Ramos (cell line): ENCODE data around the gene EPB41L4A.

Source experiments
- in situ Hi-C: fragments of 300-500 bp; cut with MboI; formaldehyde crosslinking; loops from one replicate; pipeline ENCODE4 v1.14.3; 2022; ENCODE audit warnings: low sequenced_read_pairs; ENCODE audit not compliant: unreplicated experiment

EPB41L4A gene

DNA sequence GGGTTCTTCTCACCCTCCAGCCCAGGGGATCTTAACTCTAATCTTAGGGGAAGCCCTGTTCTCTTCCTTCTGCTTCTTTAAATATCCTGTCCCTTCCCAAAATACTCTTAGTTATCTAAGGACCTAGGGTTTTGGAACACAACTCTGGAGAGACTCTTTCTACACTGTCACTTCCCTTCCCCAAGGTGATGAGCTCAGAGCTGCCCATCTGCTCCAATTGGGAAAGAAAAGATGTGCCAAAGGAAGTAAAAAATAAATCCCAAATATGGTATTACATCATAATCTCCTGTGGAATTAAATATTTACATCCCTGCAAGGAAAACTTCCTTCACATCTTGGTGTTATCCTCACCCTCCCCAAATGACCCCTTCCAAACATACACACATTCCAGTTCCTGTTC, 291.2 kb downstream of the EPB41L4A start:
- in situ Hi-C loops: loop anchor here (25.0 kb wide), 1 partner anchor 966 kb away; no protein-coding TSS in a partner anchor

DNA sequence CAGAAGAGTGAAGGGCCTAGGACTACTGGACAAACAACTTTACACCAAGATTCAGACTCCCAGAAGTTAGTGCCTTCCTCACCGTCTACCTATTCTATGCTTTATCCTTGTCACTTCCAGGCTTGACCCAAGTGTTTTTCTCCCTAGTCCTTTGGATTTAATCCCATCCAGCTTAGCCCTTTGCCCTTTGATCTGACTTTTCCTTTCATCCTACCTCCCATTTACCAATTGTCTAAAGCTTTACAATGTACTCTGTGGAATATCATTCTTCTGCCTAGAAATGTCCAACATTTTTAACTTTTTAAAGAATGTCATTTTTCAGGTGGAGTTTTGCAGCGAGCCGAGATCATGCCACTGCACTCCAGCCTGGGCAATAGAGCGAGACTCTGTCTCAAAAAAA, 292.1 kb downstream of the EPB41L4A start:
- in situ Hi-C loops: loop anchor here (25.0 kb wide), 1 partner anchor 965 kb away; no protein-coding TSS in a partner anchor

DNA sequence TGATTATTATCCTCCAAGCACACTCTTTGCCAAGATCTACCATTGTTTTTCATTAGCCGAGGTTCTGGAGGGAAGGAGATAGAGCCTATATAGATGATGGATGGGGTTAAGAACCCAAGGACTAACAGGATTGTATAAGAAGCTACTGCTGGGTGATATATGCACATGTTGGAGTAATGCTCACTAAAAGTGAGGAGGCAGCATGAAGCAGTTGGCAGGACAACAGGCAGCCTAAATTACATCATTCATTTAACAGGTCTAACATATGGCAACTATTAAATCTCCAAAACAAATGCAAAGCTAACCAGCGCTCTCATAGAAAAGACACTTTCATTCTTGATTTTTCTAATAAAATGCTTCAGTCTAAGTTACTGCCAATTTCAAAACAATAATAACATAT, 293.2 kb downstream of the EPB41L4A start:
- in situ Hi-C loops: loop anchor here (25.0 kb wide), 1 partner anchor 964 kb away; no protein-coding TSS in a partner anchor

DNA sequence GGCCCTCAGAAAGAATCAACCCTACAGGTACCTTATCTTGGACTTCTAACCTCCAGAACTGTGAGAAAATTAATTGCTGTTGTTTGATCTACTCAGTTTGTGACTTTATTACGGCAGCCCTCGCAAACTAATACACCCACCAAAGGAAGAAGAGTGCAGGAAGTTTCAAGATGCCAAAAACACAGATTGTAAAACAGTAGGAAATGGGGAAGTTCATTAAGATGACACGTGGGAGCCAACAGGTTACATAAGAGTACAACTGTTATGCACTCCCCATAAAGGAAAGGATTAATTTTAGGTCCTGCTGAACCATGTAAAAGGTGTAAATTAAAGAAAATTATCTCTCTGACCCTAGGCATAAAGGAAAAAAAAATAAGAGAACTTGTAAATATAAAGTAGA, 294.3 kb downstream of the EPB41L4A start:
- in situ Hi-C loops: loop anchor here (25.0 kb wide), 1 partner anchor 962 kb away; no protein-coding TSS in a partner anchor

DNA sequence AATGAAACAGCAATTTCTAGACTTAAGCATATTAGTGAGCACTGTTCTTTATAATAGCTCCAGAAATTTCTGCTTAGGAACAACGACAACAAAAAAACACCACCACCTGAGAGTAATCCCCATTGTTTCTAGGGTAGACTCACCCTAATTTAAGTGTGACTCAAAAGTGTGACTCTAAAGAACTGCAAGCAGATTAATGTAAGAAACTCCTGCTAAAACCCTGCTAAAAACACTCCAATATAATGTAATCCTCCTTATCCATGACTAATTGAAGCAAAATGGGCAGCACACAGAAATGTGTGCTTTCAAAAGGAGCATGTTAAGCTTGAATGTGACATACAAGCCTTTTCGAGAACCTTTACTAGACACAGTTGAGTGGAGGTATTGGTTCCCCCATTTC, 296.0 kb downstream of the EPB41L4A start:
- in situ Hi-C loops: no loop called here

DNA sequence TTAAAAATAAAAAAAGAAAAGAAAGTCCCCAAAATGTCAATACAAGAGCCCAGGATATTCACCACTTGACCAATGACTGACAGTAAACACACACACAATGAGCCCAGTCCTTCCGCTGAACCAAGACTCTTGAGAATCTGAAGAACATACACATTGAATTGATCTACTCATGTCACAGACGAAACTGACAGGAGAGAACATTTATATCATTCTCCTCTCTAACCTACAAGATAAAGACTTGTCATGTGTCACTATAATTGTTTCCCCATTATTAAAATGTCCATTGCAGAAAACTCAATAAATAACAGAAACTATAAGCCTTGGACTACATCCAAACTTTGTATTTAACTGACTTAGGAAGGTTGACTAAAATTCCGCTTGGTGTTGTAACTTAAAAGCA, 296.7 kb downstream of the EPB41L4A start:
- in situ Hi-C loops: no loop called here

DNA sequence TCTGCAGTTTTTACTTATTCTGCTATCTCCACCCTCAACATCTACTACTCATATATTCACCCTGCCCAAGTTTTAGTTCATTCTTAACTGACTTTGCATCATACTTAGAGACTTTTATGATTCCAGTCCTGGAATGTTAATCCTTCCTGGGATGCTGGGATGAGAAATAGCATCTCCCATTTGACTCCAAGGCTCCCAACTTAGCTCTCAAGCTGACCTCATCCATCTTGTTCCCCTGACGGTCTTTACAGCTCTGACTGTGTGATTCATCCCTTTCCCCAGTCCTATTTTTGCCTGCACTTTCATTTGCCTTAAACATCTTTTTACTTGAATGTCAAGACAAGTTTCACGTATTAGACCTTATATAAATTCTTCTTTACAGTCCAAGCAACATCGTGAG, 297.8 kb downstream of the EPB41L4A start:
- in situ Hi-C loops: no loop called here

DNA sequence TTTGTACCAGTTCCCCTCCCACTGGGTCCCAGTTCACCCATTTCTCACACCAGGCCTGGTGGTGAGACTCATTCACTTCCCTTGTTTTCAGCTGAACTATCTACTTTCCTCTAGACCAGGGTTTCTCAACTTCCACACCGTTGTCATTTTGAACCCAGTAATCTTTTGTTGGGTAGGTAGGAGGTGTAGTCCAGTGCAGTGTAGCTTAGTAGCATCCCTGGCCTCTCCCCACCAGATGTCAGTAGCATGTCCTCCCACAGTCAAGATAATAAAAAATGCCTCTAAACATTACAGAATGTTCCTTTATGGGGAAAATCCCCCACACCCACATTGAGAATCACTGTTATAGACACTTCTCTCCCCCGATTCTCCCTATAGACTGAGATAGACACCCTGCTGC, 299.1 kb downstream of the EPB41L4A start:
- in situ Hi-C loops: no loop called here

DNA sequence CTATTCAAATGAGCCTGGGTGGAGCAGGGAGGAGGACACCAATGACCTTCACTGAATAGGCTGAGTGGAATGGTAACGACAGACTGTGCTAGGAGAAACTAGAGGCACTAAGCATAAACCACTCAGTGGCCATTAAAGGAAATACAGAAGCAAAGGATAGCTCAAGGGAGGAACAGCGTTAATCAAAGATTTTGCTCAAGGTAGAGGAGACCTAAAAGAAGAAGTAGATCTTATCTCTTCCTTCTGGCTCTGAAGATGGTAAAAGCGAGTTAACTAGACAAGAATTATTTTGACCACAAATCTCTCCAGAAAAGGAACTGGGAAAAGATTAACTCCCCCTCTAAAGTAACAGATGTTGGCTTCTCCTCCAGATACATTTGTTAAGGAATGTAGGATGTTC, 299.6 kb downstream of the EPB41L4A start:
- in situ Hi-C loops: no loop called here

DNA sequence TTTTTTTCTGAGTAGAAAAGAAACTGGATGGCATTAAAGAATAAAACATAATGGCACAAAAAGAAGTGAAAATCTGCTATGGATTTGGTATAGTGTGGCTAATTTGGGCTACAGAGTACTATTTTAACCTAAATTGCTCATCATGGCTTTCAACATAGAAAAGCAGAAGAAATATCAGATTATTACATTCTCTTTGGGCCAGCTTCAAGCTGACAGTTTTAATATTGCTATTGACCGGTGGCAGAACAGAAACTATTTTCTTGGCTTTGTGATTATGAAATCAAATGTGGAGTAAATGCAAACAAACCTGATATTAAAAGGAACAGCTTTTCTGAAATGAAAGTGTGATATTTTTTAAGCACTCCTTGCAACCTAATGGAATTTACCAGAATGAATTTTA, 301.5 kb downstream of the EPB41L4A start:
- in situ Hi-C loops: no loop called here

DNA sequence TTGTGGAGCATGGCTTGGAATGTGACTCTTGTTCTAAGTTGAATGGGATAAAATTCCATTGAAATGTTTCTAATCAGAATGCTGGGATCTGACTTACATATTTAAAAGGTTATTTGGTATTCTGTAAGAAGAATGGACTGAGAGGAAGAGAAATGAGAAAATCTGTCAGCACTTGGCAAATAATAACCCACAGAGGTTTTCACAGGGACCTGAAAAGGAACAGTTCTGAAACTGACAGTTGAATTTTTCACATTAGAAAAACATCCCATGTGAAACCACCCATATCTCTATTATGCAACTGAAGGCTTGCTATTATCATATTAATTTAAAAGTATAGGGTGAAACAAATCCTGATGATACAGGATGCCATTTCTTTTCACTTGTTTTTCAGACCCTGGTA, 302.7 kb downstream of the EPB41L4A start:
- in situ Hi-C loops: no loop called here

DNA sequence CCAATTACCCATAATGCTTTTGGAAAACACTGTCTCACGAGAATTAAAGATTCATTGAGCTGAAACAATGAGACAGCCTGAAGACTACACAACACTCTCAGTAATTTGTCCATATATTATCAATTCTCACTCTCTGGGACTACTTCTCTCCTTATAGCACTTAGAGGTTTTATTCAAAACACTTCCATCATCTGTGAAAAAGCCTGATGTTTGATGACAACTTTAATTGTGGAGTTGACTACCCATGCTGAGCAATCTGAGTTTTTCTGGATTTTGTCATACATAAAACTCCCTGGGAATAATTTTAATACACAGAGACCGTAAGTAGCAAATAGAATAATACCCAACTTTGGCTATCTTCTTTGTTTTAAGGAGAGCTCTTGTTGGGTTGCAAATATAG, 305.5 kb downstream of the EPB41L4A start:
- in situ Hi-C loops: no loop called here
